GM18868 (cell line): ENCODE results near the gene TRIO.

Experiments used
- ATAC-seq: cut with Tn5 transposase; IDR thresholded peaks from one replicate; pipeline ENCODE4 v1.9.1; 2021; ENCODE audit warnings: mild to moderate bottlenecking, moderate library complexity; ENCODE audit not compliant: unreplicated experiment

TRIO gene

GRCh38 chr5:14343376-14343775, 200.2 kb downstream of the TRIO start:
- ATAC-seq = no peak

- no peak for ATAC-seq
These were observed 204.4 kb downstream of the TRIO start for GRCh38 chr5:14347522-14347921.

GRCh38 chr5:14348142-14348541, 205.0 kb downstream of the TRIO start:
- no peak for ATAC-seq

DNA sequence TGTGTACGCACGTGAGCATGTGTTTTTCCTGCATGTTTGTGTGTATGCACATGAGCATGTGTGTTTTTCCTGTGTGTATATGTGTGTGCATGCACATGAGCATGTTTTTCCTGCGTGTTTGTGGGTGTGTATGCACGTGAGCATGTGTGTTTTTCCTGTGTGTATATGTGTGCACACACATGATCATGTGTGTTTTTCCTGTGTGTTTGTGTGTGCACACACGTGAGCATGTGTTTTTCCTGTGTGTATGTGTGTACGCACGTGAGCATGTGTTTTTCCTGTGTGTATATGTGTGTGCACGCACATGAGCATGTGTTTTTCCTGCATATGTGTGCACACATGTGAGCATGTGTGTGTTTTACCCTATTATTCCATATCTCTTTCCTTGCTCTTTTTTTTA, 205.9 kb downstream of the TRIO start:
- ATAC-seq = no peak

DNA sequence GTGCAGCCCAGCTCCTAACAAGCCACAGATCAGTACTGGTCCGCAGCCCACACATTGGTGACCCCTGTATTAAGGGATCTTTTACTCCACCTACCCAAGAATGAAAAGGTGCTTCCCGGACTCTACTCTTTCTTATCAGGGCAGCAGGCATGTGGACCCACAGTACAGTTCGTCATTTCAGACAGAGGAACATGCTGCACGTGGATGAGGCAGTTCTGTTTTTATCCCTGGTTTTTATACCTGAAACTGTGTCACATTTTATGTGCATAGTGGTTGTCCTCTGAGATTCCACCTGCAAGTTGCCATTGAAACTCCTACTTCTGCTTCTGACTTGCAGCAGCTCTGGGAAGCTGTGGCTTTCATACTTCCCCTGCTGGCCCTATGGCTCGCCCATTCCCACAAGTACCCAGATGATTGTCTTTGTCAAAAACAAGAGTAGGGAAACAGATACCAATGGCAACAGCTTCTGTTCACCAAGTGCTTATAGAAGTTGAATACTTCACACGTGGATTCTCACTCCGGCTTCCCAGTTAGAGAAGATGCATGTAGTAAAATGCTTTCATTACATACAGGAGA, 208.0 kb downstream of the TRIO start:
- ATAC-seq = no peak

GRCh38 chr5:14351845-14352712, 208.9 kb downstream of the TRIO start:
- ATAC-seq = peak; percentile 87

- ATAC-seq = no peak
These were observed 210.8 kb downstream of the TRIO start for GRCh38 chr5:14353726-14354474.

DNA sequence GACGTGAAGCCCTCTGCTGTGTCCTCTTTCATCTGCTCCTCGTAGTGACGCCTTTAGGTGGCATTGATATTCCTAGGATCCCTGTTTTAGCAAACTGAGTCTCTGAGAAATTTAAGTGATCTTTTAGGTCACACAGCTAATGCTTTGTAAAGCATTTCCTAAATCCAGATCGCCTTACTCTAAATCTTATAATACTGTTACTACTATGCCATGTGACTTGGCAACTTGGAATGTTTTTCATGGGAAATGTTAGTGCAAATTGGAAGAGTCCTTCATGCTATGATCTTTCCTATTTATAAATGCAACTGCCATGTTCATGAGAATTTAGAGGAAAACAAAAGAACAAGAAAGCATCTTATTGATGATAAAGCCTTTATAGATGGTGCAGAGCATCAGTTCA, 212.2 kb downstream of the TRIO start:
- ATAC-seq = no peak

- ATAC-seq = peak; percentile 50
These were observed 213.2 kb downstream of the TRIO start for GRCh38 chr5:14356305-14356704.

DNA sequence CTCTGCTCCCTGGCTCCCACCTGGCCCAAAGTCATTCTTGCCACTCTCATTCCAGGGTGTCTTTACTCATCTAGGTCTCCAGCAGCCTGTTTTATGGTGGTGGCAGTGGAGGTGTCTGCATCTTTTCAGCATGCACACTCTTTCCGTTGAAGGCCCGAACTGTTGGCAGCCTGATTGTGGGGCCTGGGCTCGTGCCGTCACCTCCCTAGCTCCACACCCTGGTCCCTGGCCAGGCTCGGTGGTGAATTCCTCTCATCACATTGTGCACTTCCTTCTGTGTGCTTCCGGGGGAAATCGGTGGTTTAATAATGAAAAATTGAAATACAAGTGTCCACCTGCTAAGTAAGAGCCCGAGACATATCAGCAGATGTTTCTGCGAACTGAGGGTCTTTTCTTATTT, 214.3 kb downstream of the TRIO start:
- ATAC-seq = no peak

GRCh38 chr5:14357851-14358250, 214.7 kb downstream of the TRIO start:
- ATAC-seq = no peak

DNA sequence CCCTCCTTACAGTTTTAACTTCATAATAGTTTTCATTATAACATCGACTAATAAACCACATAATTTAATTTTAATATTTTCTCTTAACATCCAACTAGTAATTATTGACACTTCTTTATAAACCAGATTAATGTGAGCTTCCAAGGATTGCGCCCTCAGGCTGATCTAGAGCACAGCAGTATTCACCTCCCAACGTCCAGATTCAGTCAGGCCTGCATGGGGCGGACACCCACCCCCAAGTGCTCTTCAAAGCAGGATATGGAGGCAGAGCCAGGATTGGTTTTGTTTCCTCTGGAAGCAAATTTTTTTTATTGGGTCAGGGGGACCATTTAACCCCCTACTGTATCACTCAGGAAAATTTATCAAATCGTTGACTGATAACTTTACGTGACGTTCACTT, 215.4 kb downstream of the TRIO start:
- no peak for ATAC-seq

- ATAC-seq = no peak
These were observed 216.2 kb downstream of the TRIO start for GRCh38 chr5:14359069-14360043.

DNA sequence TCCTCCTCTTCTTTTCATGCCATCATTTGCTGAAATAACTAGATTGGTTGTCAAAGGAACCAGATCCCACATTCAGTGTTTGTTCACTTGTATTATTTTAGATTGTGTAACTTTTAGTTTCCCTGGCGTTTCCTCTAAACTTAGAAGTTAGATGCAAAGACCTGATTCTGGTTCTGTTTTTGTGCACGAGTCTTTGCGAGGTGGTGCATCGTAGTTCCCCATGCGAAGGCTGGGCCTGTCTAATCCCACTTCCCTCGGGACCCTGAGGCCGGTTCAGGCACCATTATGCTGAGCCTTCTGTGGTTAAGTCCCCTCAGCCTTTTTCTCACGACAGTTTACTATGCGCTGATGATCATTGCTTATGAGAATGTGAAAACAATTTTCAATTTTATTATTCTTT, 219.3 kb downstream of the TRIO start:
- ATAC-seq = no peak

GRCh38 chr5:14364096-14364495, 221.0 kb downstream of the TRIO start:
- ATAC-seq = no peak

DNA sequence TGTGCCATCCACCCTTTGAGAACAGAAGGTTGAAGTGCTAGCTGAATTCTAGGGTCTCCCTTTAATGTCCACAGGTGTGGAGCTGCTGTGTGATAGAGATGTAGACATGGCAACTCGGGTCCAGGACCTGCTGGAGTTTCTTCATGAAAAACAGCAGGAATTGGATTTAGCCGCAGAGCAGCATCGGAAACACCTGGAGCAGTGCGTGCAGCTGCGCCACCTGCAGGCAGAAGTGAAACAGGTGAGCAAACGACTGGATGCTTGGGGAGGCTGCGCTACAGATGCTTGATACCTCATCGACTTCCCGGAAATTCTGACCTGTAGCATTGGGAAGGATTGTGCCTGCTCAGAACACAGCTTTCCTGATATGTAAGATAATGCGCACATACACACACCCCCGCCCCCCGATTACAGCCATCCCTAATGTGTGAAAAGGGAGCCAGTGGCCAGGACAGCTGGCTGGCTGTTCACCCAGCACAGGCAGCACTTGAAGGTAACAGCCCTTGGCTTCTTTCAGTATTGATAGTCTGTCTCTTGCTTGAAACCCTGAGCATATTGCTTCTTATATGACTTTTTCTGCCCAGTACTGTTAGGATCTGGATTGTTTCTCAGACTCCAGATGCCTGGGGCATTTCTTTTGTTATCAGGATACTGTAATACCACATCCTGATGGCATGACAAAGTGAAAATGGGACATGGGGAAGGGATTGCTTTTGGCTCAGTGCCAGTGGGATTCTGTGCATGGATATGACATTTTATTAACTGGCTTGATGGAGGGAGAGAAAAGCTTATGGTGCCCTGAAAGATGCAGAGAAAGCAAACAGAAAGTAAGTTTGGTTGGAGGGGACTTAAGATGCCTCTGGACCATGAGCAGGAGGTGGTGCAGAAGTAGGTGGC, 221.7 kb downstream of the TRIO start:
- no peak for ATAC-seq

DNA sequence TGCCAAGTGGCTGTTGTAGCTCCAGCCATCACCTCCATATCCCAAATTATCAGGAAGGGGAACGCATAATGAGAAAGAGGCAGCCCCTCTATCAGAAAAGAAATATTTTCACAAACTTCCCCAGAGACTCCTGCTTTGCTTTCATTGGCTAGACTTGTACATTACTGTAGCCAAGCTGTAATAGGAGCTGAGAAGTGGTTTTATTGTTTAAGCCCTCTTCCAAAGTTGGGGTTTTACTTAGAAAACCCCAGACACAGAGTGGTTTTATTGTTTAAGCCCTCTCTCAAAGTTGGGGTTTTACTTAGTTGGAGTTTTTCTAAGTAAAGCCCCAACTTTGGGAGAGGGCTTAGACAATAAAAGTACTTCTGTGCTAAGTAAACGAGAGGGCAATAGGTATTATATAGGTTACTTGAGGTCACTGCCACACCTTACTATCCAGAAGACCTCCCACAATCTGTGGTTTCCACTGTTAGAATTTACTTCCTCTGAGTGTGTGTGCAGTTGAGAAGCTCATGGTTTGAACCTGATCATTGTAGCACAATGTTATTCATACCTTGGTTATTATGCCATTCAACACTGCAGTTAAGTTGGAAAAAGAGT, 222.8 kb downstream of the TRIO start:
- peak; percentile 61 for ATAC-seq

- ATAC-seq = no peak
These were observed 223.6 kb downstream of the TRIO start for GRCh38 chr5:14366763-14367162.

DNA sequence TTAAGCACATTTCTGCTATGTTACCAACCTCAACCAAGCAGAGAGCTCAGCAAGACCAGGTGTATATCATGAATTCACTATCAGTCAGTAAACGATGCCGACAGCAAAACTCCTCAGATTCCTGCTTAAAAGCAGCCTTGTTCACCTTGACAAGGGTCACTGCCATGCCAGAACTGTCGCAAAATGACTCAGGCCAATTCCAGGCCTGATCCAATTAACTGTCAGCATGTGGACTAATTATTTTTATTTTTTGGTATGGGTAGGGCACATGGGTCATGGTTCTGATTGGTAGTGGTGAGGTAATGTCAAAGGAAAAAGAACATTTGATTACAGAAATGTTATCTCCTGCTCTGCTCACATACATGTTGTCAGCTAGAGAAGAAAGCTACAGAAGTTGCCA, 224.2 kb downstream of the TRIO start:
- ATAC-seq = no peak
